ENCODE data around the gene TMEM132D. TPM values are rescaled to one million over a fixed set of nuclear protein-coding genes. Genes with fewer than 3 reads are reported as not detected.

Gene TMEM132D
- total and polyA plus RNA-seq, 8 donors, result 0.26 to 2.5 (median 0.88) TPM; not detected in 1

DNA sequence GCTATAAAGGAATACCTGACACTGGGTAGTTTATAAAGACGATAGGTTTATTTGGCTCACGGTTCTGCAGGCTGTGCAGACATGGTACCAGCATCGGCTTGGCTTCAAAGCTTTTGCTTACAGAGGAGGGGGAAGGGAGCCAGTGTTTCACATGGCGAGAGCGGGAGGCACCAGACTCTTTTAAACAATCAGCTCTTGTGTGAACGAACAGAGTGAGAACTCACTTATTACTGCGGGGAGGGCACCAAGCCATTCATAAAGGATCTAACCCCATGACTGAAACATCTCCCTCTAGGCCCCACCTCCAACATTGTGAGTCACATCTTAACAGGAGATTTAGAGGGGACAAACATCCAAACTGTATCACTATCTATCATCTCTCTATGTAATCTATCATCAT lies 227.4 kb downstream of the TMEM132D start:
- Histone ChIP-seq H3K4me3 (no peak overlapping the region), H3K27ac (no peak overlapping the region), H3K9me3 (peaks cover 0 to 23% of the 10 kb centered on the region in 2 donors), H3K4me1 (no peaks in the 10 kb centered on the region), H3K27me3 (no peaks in the 10 kb centered on the region), H3K36me3 (no peaks in the 10 kb centered on the region)
- no peak for DNase-seq
- ATAC-seq, result no peak
- intact Hi-C loops (cut with DNase I), result no loop called here
- TF ChIP-seq, protein P1, sequence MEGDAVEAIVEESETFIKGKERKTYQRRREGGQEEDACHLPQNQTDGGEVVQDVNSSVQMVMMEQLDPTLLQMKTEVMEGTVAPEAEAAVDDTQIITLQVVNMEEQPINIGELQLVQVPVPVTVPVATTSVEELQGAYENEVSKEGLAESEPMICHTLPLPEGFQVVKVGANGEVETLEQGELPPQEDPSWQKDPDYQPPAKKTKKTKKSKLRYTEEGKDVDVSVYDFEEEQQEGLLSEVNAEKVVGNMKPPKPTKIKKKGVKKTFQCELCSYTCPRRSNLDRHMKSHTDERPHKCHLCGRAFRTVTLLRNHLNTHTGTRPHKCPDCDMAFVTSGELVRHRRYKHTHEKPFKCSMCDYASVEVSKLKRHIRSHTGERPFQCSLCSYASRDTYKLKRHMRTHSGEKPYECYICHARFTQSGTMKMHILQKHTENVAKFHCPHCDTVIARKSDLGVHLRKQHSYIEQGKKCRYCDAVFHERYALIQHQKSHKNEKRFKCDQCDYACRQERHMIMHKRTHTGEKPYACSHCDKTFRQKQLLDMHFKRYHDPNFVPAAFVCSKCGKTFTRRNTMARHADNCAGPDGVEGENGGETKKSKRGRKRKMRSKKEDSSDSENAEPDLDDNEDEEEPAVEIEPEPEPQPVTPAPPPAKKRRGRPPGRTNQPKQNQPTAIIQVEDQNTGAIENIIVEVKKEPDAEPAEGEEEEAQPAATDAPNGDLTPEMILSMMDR (IDR thresholded peaks at IDR 0.05), result no peak

DNA sequence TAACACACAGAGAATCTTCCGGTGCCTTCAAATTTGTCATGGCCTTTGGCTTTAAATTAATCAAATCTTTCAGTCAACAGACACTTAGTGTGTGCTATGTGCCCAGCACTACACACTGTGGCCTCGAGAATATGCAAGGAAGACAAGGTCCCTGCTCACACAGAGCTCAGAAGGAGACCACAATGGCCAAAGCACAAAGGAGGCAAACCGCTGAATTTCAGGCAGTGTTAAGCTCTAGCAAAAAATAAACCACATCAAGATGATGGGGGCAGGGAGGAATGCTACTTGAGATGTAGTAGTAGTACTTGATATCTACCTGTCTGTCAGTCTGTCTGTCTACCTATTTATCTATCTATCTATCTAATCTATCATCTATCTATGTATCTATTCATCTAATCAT lies 227.9 kb downstream of the TMEM132D start:
- intact Hi-C loops (cut with DNase I), result no loop called here
- no peak overlapping the region for H3K27ac ChIP-seq
- no peaks in the 10 kb centered on the region for H3K4me1 ChIP-seq
- H3K36me3 ChIP-seq, result no peaks in the 10 kb centered on the region
- no peak overlapping the region for H3K4me3 ChIP-seq
- ATAC-seq (no peak), DNase-seq (no peak)
- H3K9me3 ChIP-seq, result peaks cover 0 to 19% of the 10 kb centered on the region in 2 donors
- TF ChIP-seq, protein P1 (IDR thresholded peaks at IDR 0.05), result no peak
- no peaks in the 10 kb centered on the region for H3K27me3 ChIP-seq

DNA sequence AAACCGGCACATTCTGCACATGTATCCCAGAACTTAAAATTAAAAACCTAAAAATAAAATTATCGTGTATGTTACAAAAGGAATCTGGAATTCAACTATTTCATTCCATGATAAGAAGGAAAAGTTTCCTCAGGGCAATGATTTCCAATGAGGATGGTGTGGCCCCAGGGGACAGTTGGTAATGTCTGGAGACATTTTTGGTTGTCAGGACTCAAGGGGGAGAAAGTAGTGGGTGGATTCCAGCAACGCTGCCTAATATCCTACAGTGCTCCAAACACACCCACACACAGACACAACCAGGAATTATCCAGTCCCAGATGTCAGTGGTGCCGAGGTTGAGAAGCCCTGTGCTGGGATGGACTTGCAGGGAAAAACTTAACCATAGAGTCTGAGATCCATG lies 228.3 kb downstream of the TMEM132D start:
- Histone ChIP-seq H3K4me3 (no peak overlapping the region), H3K27ac (no peak overlapping the region), H3K27me3 (no peaks in the 10 kb centered on the region), H3K36me3 (no peaks in the 10 kb centered on the region), H3K9me3 (peaks cover 0 to 14% of the 10 kb centered on the region in 2 donors), H3K4me1 (no peaks in the 10 kb centered on the region)
- ATAC-seq, result no peak
- intact Hi-C loops (cut with DNase I), result no loop called here
- DNase-seq, result no peak
- TF ChIP-seq, protein P1 (IDR thresholded peaks at IDR 0.05), result no peak

DNA sequence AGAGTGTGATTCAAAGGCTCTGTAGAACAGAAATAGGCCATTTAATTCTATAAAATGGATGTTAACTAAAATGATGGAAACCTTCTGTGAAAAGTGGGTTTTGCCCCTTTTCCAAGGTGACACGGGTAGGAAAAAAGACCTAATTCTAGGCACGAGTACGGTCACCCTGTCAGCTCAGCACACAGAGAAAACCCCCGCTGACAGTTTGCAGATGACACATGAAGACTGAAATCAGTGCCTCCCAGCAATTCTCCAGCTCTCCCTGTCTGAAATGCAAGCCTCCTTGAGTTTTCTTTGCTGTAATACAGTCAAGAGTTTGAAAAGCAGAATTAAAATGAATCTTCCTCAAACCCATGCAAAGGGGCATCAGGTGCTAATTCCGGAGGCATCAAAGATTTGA lies 230.0 kb downstream of the TMEM132D start:
- intact Hi-C loops (cut with DNase I), result no loop called here
- peaks cover 0 to 8% of the 10 kb centered on the region in 2 donors for H3K9me3 ChIP-seq
- DNase-seq, result no peak
- no peak overlapping the region for H3K4me3 ChIP-seq
- ATAC-seq, result no peak
- no peaks in the 10 kb centered on the region for H3K36me3 ChIP-seq
- no peak overlapping the region for H3K27ac ChIP-seq
- no peaks in the 10 kb centered on the region for H3K27me3 ChIP-seq
- H3K4me1 ChIP-seq, result no peaks in the 10 kb centered on the region
- TF ChIP-seq, protein P1 (IDR thresholded peaks at IDR 0.05), result no peak

DNA sequence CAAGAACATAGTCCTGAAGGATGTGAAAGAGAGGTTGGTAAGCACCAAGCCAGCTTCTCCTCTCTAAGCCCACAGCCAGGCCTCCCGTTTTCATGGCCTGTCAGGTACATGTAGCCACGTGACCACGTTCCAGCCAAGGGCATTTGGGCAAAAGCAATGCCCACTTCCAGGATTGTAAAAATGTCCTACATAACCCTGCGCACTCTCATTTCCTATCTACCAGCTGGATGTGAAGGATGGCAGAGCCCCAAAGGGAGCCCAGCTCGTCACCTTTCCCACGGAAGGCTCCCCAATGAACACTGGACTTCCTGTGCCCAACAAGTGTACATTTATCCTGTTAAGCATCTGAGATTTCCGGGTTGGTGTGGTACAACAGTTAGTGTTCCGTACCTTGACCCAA lies 231.7 kb downstream of the TMEM132D start:
- ATAC-seq (no peak), DNase-seq (no peak)
- TF ChIP-seq, protein P1 (IDR thresholded peaks at IDR 0.05), result no peak
- no peaks in the 10 kb centered on the region for H3K36me3 ChIP-seq
- H3K4me1 ChIP-seq, result no peaks in the 10 kb centered on the region
- peaks cover 0 to 5% of the 10 kb centered on the region in 2 donors for H3K9me3 ChIP-seq
- no peak overlapping the region for H3K4me3 ChIP-seq
- intact Hi-C loops (cut with DNase I), result no loop called here
- H3K27ac ChIP-seq, result no peak overlapping the region
- no peaks in the 10 kb centered on the region for H3K27me3 ChIP-seq
